Peyer's patch (tissue), 4 donors: ENCODE results near the gene OR2H1. TPM values are rescaled to one million over a fixed set of nuclear protein-coding genes. Genes with fewer than 3 reads are reported as not detected.

ENCODE experiments used
- DNase-seq, 3 donors: peaks; one replicate each; pipeline ENCODE4 v3.0.0-alpha.2; 2017 to 2019
- H3K27ac ChIP-seq, 4 donors: fragments of 200-600 bp; sonication (generic); one replicate each; pipeline ENCODE4 v1.5.1; 2016 to 2019
- H3K27me3 ChIP-seq, 2 donors: fragments of 200-600 bp; sonication (generic); one replicate each; pipeline ENCODE4 v1.5.1; 2019
- H3K36me3 ChIP-seq, 3 donors: fragments of 200-600 bp; sonication (generic); one replicate each; pipeline ENCODE4 v1.5.1; 2016 to 2019
- H3K4me1 ChIP-seq, 4 donors: fragments of 200-600 bp; sonication (generic); one replicate each; pipeline ENCODE4 v1.5.1; 2016 to 2019
- H3K4me3 ChIP-seq, 4 donors: fragments of 200-600 bp; sonication (generic); 1 replicate in 3 of 4; 2 replicates in 1 of 4; pipeline ENCODE4 v1.5.1; 2016 to 2019; ENCODE audit warnings: mild to moderate bottlenecking in 1 of 4
- H3K9me3 ChIP-seq, 4 donors: fragments of 200-600 bp; sonication (generic); one replicate each; pipeline ENCODE4 v1.5.1; 2016 to 2019; ENCODE audit warnings: mild to moderate bottlenecking in 1 of 4
- CTCF ChIP-seq, 6 experiments: fragments of 450-650 bp in 4 of 6; fragments of 200-600 bp in 2 of 6; sonication (generic) in 1 of 6; IDR thresholded peaks; one replicate each; pipeline ENCODE4 v1.5.1; 2017 to 2019; ENCODE audit warnings: antibody characterized with exemption in 6 of 6, mild to moderate bottlenecking in 3 of 6, moderate library complexity in 1 of 6
- POLR2A ChIP-seq, 2 donors: fragments of 450-650 bp; IDR thresholded peaks; one replicate each; pipeline ENCODE4 v1.5.1; 2017; ENCODE audit warnings: antibody characterized with exemption in 2 of 2, mild to moderate bottlenecking in 2 of 2, moderate library complexity in 2 of 2
- total RNA-seq, 4 donors: library from RNA; depleted of rRNA; stranded (reverse); fragments of >200 nt; gene quantifications; one replicate each; pipeline ENCODE4 v1.1.0, GENCODE V29; 2016

OR2H1 gene
- total RNA-seq, 4 donors from 2014 or later = not detected

DNA sequence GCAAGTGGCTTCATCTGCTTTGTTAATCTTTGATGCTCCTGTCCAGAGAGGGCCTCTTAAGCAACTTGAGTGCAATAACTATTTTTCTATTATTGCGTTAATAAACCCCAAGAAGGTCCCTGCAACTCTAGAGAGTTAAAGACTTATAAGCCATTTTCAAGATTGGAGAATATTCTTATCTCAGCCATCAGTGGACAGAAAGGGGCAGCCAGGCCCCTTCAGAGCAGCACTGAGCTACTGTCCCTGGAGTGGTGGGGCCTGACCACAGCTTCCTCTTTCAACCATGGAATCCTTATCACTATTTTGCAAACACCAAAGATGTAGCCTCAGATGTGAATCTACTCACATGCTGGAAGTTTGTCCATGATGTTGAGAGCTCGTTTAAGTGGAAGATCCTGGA is 33.6 kb downstream of the OR2H1 start:
- TF ChIP-seq POLR2A (IDR thresholded peaks at IDR 0.05) (no peak), CTCF (IDR thresholded peaks at IDR 0.05) (no peak)
- Histone ChIP-seq H3K36me3 (no peaks in the 10 kb centered on the region), H3K27ac (no peak overlapping the region), H3K4me3 (no peak overlapping the region), H3K27me3 (no peaks in the 10 kb centered on the region), H3K9me3 (no peaks in the 10 kb centered on the region), H3K4me1 (no peaks in the 10 kb centered on the region)
- no peak for DNase-seq

DNA sequence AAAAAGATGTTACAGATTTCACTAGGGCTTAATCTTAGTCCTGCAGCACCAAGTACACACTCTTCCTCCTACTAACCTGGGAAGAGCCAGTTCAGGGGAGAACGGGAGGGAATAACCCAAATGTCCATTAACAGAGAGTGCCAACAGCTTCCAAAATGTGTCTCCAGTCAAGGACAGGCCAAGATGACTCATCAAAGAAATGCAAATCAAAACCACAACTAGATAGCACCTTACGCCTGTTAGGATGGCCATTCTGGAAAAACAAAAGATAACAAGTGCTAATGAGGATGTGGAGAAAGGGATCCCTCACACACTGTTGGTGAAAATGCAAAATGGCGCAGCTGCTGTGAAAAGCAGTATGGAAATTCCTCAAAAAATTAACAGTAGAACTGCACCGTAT is 34.6 kb downstream of the OR2H1 start:
- Histone ChIP-seq H3K36me3 (no peaks in the 10 kb centered on the region), H3K4me1 (no peaks in the 10 kb centered on the region), H3K4me3 (no peak overlapping the region), H3K27me3 (no peaks in the 10 kb centered on the region), H3K27ac (no peak overlapping the region), H3K9me3 (no peaks in the 10 kb centered on the region)
- DNase-seq = no peak
- no peak for TF ChIP-seq POLR2A (IDR thresholded peaks at IDR 0.05)
- no peak for TF ChIP-seq CTCF (IDR thresholded peaks at IDR 0.05)

GRCh38 chr6:29493261-29493660 is 36.3 kb downstream of the OR2H1 start:
- Histone ChIP-seq H3K36me3 (no peaks in the 10 kb centered on the region), H3K4me3 (no peak overlapping the region), H3K4me1 (no peaks in the 10 kb centered on the region), H3K27me3 (no peaks in the 10 kb centered on the region), H3K9me3 (no peaks in the 10 kb centered on the region), H3K27ac (no peak overlapping the region)
- DNase-seq = no peak
- TF ChIP-seq POLR2A (IDR thresholded peaks at IDR 0.05) (no peak), CTCF (IDR thresholded peaks at IDR 0.05) (no peak)

DNA sequence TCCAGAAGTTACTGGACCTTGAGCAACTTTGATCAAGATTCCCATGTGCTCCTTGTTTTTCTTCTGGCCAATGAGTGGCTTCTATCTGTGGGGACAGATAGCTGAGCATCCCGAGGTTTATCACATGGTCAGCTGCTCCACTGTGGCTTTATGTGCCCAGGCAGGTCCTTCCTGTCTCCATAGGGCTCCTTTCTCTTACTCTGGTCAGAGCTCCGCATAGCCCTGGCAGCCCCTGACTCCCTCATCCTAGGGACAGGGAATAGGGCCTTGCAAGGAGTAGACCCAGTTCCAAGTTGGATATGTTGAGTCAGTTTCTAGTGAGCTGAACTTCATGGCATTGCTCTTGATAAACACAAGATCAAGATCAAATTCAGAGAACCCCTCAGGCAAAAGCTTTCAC is 37.2 kb downstream of the OR2H1 start:
- H3K27me3 ChIP-seq = no peaks in the 10 kb centered on the region
- H3K9me3 ChIP-seq = no peaks in the 10 kb centered on the region
- H3K4me3 ChIP-seq = no peak overlapping the region
- H3K36me3 ChIP-seq = no peaks in the 10 kb centered on the region
- H3K27ac ChIP-seq = no peak overlapping the region
- no peaks in the 10 kb centered on the region for H3K4me1 ChIP-seq
- TF ChIP-seq POLR2A (IDR thresholded peaks at IDR 0.05) (no peak), CTCF (IDR thresholded peaks at IDR 0.05) (no peak)
- no peak for DNase-seq

- Histone ChIP-seq H3K9me3 (no peaks in the 10 kb centered on the region), H3K4me1 (no peaks in the 10 kb centered on the region), H3K36me3 (no peaks in the 10 kb centered on the region), H3K27me3 (no peaks in the 10 kb centered on the region), H3K27ac (no peak overlapping the region), H3K4me3 (no peak overlapping the region)
- TF ChIP-seq CTCF (IDR thresholded peaks at IDR 0.05) (no peak), POLR2A (IDR thresholded peaks at IDR 0.05) (no peak)
- DNase-seq = no peak
Observed at GRCh38 chr6:29495571-29495970, 38.6 kb downstream of the OR2H1 start.

DNA sequence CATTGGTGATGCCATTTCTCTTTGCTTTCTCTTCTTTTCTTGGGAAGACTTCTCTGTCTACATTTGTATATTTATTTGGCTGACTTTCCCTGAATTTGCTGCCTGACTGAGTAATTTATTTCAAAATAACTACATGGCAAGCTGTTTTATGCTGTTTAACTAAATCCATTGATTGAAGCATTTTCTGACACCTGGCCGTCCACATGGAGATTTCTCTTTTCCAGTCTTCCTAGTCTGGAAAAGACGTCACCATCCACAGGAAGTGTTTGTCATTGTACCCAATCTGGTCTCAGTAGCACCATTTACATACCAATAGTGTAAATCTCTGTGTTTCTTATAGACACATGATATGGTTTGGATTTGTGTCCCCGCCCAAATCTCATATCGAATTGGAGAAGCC is 40.0 kb downstream of the OR2H1 start:
- no peak overlapping the region for H3K27ac ChIP-seq

More for the DNA sequence above, 40.0 kb downstream of the OR2H1 start:
- DNase-seq = no peak
- no peak for TF ChIP-seq CTCF (IDR thresholded peaks at IDR 0.05)
- TF ChIP-seq POLR2A (IDR thresholded peaks at IDR 0.05) = no peak
- Histone ChIP-seq H3K4me3 (no peak overlapping the region), H3K4me1 (no peaks in the 10 kb centered on the region), H3K9me3 (no peaks in the 10 kb centered on the region), H3K36me3 (no peaks in the 10 kb centered on the region), H3K27me3 (no peaks in the 10 kb centered on the region)
